Mucosa of rectum (tissue), 2 donors: ENCODE data around the gene SV2B.

Experiments
- H3K27ac ChIP-seq, 2 donors: one replicate each; pipeline ENCODE4 v1.7.0; 2013; ENCODE audit warnings: inconsistent platforms in 2 of 2, low read depth in 2 of 2, low read length in 2 of 2
- H3K27me3 ChIP-seq, 2 donors: one replicate each; pipeline ENCODE4 v1.7.0; 2013; ENCODE audit warnings: low read length in 2 of 2; ENCODE audit not compliant: control insufficient read depth in 2 of 2, insufficient read depth in 2 of 2
- H3K36me3 ChIP-seq, 2 donors: one replicate each; pipeline ENCODE4 v1.7.0; 2013; ENCODE audit warnings: low read length in 2 of 2; ENCODE audit not compliant: control insufficient read depth in 2 of 2, insufficient read depth in 2 of 2
- H3K4me1 ChIP-seq, 2 donors: one replicate each; pipeline ENCODE4 v1.7.0; 2013; ENCODE audit warnings: low read length in 2 of 2, mild to moderate bottlenecking in 1 of 2; ENCODE audit not compliant: control insufficient read depth in 2 of 2, insufficient read depth in 2 of 2
- H3K4me3 ChIP-seq, 2 donors: one replicate each; pipeline ENCODE4 v1.7.0; 2013; ENCODE audit warnings: low read length in 2 of 2
- H3K9ac ChIP-seq, 2 donors: one replicate each; pipeline ENCODE4 v1.7.0; 2013; ENCODE audit warnings: low read length in 2 of 2, low read depth in 1 of 2, mild to moderate bottlenecking in 1 of 2
- H3K9me3 ChIP-seq, 2 donors: one replicate each; pipeline ENCODE4 v1.7.0; 2013; ENCODE audit warnings: low read length in 2 of 2; ENCODE audit not compliant: control insufficient read depth in 2 of 2
- donor health status: healthy.
- donor health status: Normal muscosa, but diverticular disease.

SV2B gene

DNA sequence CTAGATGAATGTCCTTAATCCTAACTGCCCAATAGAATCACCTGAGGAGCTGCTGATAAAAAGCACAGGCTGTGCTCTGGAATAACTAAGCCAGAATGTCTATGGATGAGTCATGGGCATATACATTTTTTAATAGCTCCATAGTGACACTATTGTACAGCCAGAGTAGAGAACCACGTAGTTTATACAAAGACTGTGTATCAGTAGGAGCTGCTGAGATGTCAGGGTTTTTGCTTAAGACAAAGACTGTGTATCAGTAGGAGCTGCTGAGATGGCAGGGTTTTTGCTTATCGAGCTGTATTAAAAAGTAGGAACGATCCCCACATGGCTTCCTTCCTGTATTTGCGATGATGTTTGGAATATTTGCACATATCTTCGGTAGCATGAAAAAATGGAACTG lies 137.4 kb downstream of the SV2B start:
- Histone ChIP-seq H3K27me3 (peaks cover 2 to 11% of the 10 kb centered on the region in 2 donors), H3K4me1 (no peaks in the 10 kb centered on the region), H3K27ac (peak overlapping the region in 1 of 2 donors; percentile 12), H3K9ac (no peak overlapping the region), H3K9me3 (no peaks in the 10 kb centered on the region), H3K4me3 (no peak overlapping the region), H3K36me3 (no peaks in the 10 kb centered on the region)

DNA sequence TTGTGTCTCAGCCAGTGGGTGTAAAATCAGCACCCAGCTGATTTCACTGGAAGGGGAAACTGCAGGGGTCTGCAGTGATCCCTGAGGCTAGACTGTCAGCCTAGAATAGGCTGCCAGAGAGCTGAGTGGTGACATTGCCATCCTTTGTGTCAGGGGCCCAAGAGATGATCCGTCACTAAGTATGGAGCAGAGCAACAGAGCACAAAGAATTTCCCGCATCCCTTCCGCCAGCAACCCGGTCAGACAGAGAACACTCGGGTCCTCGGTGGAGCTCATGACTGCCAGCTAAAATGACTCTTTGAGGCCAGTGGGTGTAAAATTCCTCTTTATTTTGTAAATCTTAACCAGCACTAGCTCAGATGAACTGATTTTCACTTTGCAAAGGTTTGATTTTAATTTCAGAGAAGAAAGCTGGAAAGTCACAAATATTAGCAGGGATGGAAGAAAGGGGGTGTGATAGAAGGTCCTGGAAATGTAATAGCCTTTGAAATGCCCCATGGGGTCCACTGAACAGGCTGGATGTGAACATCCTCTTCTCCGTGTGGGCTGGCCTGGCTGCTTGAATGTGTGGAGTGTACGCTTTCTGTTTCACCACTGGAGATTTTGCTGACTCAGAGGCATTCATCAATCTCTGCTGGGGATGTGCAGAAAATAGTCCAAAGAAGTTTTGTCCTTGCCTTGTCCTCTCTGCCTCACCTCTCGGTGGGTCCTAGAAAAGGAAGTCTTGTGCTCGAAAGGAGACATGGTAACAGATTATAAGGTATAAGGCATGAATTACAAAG lies 138.8 kb downstream of the SV2B start:
- Histone ChIP-seq H3K9ac (no peak overlapping the region), H3K9me3 (no peaks in the 10 kb centered on the region), H3K4me1 (no peaks in the 10 kb centered on the region), H3K27ac (no peak overlapping the region), H3K4me3 (no peak overlapping the region), H3K36me3 (no peaks in the 10 kb centered on the region), H3K27me3 (peaks cover 2 to 11% of the 10 kb centered on the region in 2 donors)

DNA sequence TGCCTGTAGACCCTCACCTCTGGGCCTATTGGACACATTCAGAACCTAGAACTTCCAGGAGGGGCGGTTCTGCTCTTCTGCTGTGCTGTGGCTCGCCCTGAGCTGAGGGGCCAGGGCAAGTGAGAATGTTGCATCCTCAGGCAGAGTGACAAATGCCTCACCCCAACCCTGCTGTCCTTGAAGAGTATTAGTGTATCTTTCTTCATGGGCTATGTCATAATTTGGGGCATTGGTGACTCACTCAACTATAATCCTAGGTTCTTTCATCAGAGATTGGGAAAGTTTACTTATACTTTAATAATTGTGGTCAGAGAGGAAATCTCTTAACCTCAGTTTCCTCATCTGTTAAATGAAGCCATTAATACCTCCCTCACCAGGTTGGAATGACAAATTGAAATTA lies 143.8 kb downstream of the SV2B start:
- Histone ChIP-seq H3K27ac (no peak overlapping the region), H3K4me3 (no peak overlapping the region), H3K27me3 (peaks cover 0 to 8% of the 10 kb centered on the region in 2 donors), H3K9me3 (no peaks in the 10 kb centered on the region), H3K4me1 (no peaks in the 10 kb centered on the region), H3K9ac (no peak overlapping the region), H3K36me3 (no peaks in the 10 kb centered on the region)

DNA sequence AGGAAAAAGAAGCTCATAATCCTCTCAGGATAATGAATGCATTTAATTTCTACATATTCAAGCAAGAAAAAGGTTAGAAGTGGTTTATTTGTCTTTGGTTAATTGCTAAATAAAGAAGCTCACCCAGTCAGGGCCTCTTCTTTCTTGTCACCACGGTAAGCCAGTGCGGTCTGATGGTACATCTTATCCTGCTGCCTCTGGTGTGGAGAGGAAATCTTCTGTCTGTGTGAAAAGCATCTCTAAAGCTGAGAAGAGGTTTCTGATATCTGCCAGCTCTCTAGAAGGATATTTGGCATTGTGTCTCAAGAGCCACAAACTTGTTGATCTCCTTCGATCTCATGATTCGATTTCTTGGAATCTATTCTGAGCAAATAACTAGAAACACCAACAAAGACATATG lies 144.9 kb downstream of the SV2B start:
- no peak overlapping the region for H3K4me3 ChIP-seq
- no peak overlapping the region for H3K9ac ChIP-seq
- no peaks in the 10 kb centered on the region for H3K9me3 ChIP-seq
- H3K4me1 ChIP-seq, result no peaks in the 10 kb centered on the region
- peaks cover 0 to 8% of the 10 kb centered on the region in 2 donors for H3K27me3 ChIP-seq
- no peak overlapping the region for H3K27ac ChIP-seq
- no peaks in the 10 kb centered on the region for H3K36me3 ChIP-seq

DNA sequence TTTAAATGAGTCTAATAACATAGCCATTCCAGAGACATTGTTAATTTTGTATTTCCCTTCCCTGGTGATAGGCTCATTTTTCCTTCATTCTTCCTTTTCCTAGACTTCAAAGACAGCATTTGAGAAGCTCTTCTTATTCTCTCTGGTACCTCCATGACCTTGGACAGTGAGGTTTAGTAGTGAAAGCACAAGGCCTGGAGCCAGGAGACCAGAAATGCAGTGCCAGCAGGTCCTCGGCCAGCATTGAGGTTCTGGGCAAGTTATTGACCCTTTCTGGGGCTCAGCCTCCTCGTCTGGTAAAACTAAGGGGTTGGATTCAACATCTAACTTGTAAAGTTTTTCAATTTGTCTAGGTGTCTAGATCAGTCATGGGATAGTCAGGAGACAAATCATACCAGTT lies 146.9 kb downstream of the SV2B start:
- no peak overlapping the region for H3K9ac ChIP-seq
- H3K36me3 ChIP-seq, result no peaks in the 10 kb centered on the region
- H3K27me3 ChIP-seq, result no peaks in the 10 kb centered on the region
- H3K9me3 ChIP-seq, result no peaks in the 10 kb centered on the region
- no peaks in the 10 kb centered on the region for H3K4me1 ChIP-seq
- H3K27ac ChIP-seq, result no peak overlapping the region
- H3K4me3 ChIP-seq, result no peak overlapping the region

DNA sequence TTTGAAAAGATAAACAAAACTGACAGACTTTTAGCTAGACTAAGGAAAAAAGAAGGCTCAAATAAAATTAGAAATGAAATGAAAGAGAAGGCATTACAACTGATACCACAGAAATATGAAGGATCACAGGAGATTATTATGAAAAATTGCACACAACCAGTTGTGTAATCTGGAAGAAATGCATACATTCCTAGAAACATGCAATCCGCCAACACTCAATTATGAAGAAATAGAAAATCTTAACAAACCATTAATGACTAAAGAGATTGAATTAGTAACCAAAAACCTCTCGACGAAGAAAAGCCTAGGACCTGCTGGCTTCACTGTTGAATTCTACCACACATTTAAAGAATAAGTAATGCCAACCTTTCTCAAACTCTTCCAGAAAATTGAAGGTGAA lies 149.5 kb downstream of the SV2B start:
- H3K9me3 ChIP-seq, result no peaks in the 10 kb centered on the region
- no peaks in the 10 kb centered on the region for H3K4me1 ChIP-seq
- no peak overlapping the region for H3K9ac ChIP-seq
- no peak overlapping the region for H3K4me3 ChIP-seq
- H3K27ac ChIP-seq, result no peak overlapping the region
- no peaks in the 10 kb centered on the region for H3K36me3 ChIP-seq
- no peaks in the 10 kb centered on the region for H3K27me3 ChIP-seq

DNA sequence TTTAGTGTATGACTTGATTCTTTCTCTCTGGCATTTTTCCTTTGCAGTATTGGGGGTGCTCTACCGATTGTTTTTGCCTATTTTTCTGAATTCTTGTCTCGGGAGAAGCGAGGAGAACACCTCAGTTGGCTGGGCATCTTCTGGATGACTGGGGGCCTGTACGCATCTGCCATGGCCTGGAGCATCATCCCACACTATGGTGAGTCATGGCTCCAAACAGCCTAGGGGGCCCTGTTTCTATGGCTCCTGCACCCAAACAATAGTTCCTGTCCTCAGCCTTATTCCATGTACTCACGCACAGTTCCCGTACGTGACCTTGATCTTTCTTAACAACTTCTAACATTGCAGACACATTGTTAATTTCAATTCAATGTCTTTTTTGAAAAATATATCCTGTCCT lies 152.3 kb downstream of the SV2B start:
- Histone ChIP-seq H3K27me3 (no peaks in the 10 kb centered on the region), H3K9ac (no peak overlapping the region), H3K27ac (no peak overlapping the region), H3K36me3 (no peaks in the 10 kb centered on the region), H3K4me1 (no peaks in the 10 kb centered on the region), H3K9me3 (no peaks in the 10 kb centered on the region), H3K4me3 (no peak overlapping the region)

DNA sequence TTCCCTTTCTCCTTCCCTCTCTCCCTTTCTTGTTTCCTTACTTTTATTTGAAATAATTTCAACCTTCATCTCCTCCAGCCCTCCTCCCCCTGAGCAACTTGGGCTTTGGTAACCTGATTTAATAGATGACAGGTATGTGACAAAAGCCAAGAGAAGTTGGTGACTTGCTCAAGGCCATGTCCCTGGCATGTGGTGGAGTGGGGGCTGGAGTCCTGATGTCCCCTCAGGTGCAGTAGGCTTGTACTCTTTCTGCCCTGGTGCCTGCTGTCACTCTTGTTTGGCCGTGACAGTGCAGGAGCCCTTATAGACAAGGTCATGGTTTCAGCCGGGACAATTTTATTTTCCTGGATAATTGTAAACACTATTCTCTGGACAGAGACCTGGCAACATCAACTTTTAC lies 152.7 kb downstream of the SV2B start:
- Histone ChIP-seq H3K27ac (no peak overlapping the region), H3K9ac (no peak overlapping the region), H3K4me1 (no peaks in the 10 kb centered on the region), H3K27me3 (no peaks in the 10 kb centered on the region), H3K9me3 (no peaks in the 10 kb centered on the region), H3K4me3 (no peak overlapping the region), H3K36me3 (no peaks in the 10 kb centered on the region)

DNA sequence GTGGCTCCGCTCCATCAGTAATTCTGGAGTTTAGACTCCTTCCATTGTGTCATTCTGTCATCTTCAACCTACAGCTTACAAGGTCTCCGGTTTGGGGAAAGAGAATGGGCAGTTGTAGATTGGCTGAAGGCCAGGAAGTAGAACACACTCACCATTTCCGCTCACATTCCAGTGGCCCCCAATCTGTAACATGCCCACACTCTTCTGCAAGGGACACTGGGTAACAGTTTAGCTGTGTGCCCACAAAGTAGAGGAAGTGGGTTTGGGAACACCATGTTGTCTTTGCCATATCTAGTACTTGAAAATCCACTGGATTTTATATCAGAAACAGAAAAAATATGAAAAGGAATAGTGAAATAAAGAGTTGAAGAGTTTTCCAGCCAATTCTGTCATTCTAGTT lies 153.5 kb downstream of the SV2B start:
- H3K4me3 ChIP-seq, result no peak overlapping the region
- no peak overlapping the region for H3K9ac ChIP-seq
- no peaks in the 10 kb centered on the region for H3K4me1 ChIP-seq
- no peaks in the 10 kb centered on the region for H3K27me3 ChIP-seq
- no peaks in the 10 kb centered on the region for H3K36me3 ChIP-seq
- H3K27ac ChIP-seq, result no peak overlapping the region
- H3K9me3 ChIP-seq, result no peaks in the 10 kb centered on the region

DNA sequence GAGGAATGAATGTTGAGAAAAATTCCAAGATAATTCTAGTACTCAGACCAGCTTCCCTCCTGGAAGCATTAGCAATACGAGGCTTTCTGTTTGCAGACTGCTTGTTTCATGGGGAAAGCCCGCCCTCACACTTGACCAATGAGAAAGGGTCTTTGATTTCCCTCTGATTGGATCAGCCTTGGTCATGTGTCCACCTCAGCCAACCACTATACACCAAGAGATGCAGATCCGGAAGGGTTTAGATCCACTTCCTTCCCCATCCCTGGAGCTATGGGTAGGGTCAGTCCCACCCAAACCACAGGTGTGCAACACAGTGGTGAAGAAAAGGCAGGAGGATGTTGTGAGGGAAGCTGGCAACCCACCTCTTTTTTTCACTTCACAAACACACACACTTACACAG lies 154.7 kb downstream of the SV2B start:
- Histone ChIP-seq H3K9me3 (no peaks in the 10 kb centered on the region), H3K36me3 (no peaks in the 10 kb centered on the region), H3K9ac (no peak overlapping the region), H3K4me1 (no peaks in the 10 kb centered on the region), H3K4me3 (no peak overlapping the region), H3K27ac (no peak overlapping the region), H3K27me3 (no peaks in the 10 kb centered on the region)
